HL-60 (cell line): Measurements from ENCODE around the gene PNPLA2.

Experiments
- DNase-seq, 2 experiments: peaks; one replicate each; pipeline ENCODE4 v3.0.0-alpha.2; 2010 to 2020; ENCODE audit warnings: low read depth in 1 of 2, low spot score in 1 of 2
- H3K27ac ChIP-seq: fragments of 250-450 bp; sonication (Bioruptor Pico); replicated peaks from 2 replicates; pipeline ENCODE4 v1.5.1; 2020; ENCODE audit warnings: mild to moderate bottlenecking, moderate library complexity
- H3K27me3 ChIP-seq: fragments of 250-450 bp; sonication (Bioruptor Pico); 2 replicates; pipeline ENCODE4 v1.5.1; 2021; ENCODE audit warnings: mild to moderate bottlenecking, moderate library complexity; ENCODE audit not compliant: insufficient read depth, poor library complexity, severe bottlenecking
- H3K4me3 ChIP-seq: replicated peaks from 2 replicates; pipeline ENCODE4 v1.5.1; 2011; ENCODE audit warnings: mild to moderate bottlenecking, control low read depth, low read length; ENCODE audit not compliant: insufficient read depth
- GABPA ChIP-seq: IDR thresholded peaks from 2 replicates; pipeline ENCODE4 v1.6.1; 2012; ENCODE audit warnings: low read depth
- POLR2AphosphoS5 ChIP-seq: IDR thresholded peaks from 2 replicates; pipeline ENCODE4 v1.6.1; 2012; ENCODE audit warnings: low read depth
- SPI1 ChIP-seq: IDR thresholded peaks from 2 replicates; pipeline ENCODE4 v1.6.1; 2012; ENCODE audit warnings: low read depth, mild to moderate bottlenecking, borderline replicate concordance
- TF ChIP-seq, protein P1 (sequence below): IDR thresholded peaks from 2 replicates; pipeline ENCODE4 v1.6.1; 2012; ENCODE audit warnings: low read depth; ENCODE audit not compliant: insufficient replicate concordance
- TF ChIP-seq, protein P2 (sequence below): IDR thresholded peaks from one replicate; pipeline ENCODE4 v1.5.1; 2011; ENCODE audit warnings: low read length, control low read depth, inconsistent platforms; ENCODE audit not compliant: insufficient read depth

The PNPLA2 gene

DNA sequence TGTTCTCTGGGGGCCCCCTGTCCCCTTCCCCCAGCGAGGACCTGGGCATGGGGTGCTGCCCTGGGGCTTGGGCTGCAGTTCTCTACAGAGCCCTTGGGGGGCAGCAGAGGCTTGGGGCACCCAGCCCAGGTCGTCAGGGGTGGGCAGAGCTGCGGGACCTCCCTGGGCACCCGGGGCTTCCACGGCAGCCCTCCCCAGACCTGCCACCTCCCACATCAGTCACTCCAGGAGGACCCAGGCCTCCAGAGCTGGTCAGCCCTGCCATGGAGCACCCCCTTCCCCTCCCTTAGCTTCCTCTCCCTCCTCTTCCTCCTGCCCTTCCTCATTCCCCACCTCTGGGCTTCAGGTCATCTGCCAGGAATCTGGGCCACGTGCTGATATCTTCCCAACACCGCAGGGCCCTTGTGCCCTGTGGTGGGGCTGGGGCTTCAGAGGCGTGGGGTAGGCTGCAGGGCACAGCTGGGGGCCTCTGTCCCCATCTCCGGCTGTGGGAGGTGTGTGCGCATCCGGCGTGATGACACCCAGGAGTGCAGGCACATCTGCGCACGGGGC is 29.7 kb downstream of the PNPLA2 start:
- H3K27me3 ChIP-seq: peaks cover 11% of the 10 kb centered on the region
- no peak for TF ChIP-seq POLR2AphosphoS5
- TF ChIP-seq, protein P1, sequence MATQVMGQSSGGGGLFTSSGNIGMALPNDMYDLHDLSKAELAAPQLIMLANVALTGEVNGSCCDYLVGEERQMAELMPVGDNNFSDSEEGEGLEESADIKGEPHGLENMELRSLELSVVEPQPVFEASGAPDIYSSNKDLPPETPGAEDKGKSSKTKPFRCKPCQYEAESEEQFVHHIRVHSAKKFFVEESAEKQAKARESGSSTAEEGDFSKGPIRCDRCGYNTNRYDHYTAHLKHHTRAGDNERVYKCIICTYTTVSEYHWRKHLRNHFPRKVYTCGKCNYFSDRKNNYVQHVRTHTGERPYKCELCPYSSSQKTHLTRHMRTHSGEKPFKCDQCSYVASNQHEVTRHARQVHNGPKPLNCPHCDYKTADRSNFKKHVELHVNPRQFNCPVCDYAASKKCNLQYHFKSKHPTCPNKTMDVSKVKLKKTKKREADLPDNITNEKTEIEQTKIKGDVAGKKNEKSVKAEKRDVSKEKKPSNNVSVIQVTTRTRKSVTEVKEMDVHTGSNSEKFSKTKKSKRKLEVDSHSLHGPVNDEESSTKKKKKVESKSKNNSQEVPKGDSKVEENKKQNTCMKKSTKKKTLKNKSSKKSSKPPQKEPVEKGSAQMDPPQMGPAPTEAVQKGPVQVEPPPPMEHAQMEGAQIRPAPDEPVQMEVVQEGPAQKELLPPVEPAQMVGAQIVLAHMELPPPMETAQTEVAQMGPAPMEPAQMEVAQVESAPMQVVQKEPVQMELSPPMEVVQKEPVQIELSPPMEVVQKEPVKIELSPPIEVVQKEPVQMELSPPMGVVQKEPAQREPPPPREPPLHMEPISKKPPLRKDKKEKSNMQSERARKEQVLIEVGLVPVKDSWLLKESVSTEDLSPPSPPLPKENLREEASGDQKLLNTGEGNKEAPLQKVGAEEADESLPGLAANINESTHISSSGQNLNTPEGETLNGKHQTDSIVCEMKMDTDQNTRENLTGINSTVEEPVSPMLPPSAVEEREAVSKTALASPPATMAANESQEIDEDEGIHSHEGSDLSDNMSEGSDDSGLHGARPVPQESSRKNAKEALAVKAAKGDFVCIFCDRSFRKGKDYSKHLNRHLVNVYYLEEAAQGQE: no peak
- 0 out of 2 replicates have a peak, but pooled peaks have one; percentile 9 for TF ChIP-seq SPI1
- TF ChIP-seq, protein P2, sequence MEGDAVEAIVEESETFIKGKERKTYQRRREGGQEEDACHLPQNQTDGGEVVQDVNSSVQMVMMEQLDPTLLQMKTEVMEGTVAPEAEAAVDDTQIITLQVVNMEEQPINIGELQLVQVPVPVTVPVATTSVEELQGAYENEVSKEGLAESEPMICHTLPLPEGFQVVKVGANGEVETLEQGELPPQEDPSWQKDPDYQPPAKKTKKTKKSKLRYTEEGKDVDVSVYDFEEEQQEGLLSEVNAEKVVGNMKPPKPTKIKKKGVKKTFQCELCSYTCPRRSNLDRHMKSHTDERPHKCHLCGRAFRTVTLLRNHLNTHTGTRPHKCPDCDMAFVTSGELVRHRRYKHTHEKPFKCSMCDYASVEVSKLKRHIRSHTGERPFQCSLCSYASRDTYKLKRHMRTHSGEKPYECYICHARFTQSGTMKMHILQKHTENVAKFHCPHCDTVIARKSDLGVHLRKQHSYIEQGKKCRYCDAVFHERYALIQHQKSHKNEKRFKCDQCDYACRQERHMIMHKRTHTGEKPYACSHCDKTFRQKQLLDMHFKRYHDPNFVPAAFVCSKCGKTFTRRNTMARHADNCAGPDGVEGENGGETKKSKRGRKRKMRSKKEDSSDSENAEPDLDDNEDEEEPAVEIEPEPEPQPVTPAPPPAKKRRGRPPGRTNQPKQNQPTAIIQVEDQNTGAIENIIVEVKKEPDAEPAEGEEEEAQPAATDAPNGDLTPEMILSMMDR: peak; percentile 83
- H3K4me3 ChIP-seq: no peak overlapping the region
- no peak overlapping the region for H3K27ac ChIP-seq
- DNase-seq: no peak

DNA sequence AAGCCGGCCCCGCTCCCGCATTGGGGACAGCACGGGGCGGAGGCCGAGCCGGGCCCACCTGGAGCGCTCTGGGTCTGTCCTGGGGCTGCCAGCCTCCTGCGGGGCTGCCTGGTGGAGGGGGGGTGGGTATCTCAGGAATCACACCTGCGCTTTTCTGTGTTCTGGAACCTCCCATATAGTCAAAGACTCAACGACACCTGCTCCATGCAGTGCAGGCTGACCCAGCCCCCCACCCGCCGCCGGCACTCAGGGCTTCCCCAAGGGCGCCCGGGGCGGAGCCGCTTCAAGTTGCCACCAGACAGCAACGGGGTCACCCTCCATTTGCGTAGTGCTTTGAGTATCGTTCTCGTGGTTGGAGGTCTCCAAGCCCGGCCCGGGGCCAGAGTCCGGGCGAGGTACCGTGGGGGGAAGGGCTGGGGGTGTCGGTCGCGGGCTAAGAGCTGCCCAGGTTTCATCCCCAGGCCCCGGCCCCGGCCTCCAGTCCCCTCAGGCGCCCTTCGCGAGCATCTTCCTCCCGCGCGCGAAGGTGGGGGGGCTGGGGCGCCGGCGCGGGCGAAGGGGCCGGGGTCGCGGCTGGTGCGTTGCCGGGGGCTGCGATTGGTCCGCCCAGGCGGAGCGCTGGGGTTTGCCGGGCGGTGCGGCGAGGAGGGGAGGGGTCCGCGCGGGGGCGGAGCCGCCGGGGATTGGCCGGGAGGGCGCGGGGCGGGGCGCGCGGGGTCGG is 30.6 kb downstream of the PNPLA2 start:
- peaks cover 11% of the 10 kb centered on the region for H3K27me3 ChIP-seq
- no peak for TF ChIP-seq GABPA
- TF ChIP-seq, protein P2: no peak
- TF ChIP-seq, protein P1: no peak
- no peak for TF ChIP-seq SPI1
- TF ChIP-seq POLR2AphosphoS5: no peak
- no peak overlapping the region for H3K4me3 ChIP-seq
- H3K27ac ChIP-seq: no peak overlapping the region
- DNase-seq: no peak

DNA sequence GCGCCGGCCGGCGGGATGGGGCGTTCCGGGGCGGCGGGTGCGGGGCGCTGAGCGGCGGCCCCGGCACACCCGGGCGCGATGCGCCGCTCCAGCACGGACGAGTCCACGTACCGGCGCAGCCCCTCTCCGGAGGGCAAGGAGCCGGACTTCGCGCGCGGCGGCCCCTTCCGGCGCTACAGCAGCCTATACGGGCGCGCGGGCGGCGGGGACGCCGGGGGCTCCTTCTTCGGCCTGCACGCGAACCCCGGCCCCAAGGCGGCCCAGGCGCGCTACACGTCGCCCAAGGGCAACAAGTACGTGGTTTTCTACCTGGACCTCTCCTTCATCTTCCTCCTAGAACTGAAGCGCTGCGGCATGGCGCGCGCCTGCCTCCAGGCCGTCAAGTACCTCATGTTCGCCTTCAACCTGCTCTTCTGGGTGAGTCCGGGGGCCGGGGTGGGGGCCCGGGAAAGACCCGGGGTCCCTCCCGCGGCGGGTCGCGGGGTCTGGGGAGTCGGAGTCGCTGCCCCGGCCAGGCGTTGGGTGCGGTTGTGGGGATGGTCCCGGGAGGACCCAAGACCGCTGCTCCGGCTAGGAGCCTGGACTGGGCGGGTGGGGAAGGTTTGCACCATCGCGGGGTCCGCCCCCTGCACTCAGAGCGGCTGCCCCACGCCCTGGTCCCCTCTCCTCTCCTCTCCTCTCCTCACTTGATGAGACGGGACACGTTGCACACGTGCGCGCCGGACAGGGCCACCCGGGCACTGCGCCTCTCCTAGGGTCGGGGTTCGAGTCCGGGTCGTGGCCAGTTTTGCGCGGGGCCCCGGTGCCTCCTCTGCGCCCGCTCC is 31.4 kb downstream of the PNPLA2 start:
- Histone ChIP-seq H3K27ac (no peak overlapping the region), H3K4me3 (no peak overlapping the region), H3K27me3 (peaks cover 11% of the 10 kb centered on the region)
- no peak for DNase-seq
- no peak for TF ChIP-seq SPI1
- TF ChIP-seq, protein P2: no peak
- TF ChIP-seq, protein P1: no peak
- no peak for TF ChIP-seq GABPA
- TF ChIP-seq POLR2AphosphoS5: no peak
